IPS-15b (cell line): ENCODE data around the gene FNDC4.

ENCODE experiments used
- H3K27me3 ChIP-seq: one replicate; pipeline ENCODE4 v1.6.1; 2013; ENCODE audit warnings: low read length; ENCODE audit not compliant: control insufficient read depth, insufficient read depth
- H3K36me3 ChIP-seq: one replicate; pipeline ENCODE4 v1.6.1; 2013; ENCODE audit warnings: low read length; ENCODE audit not compliant: control insufficient read depth, insufficient read depth
- H3K4me1 ChIP-seq: one replicate; pipeline ENCODE4 v1.6.1; 2013; ENCODE audit warnings: mild to moderate bottlenecking, low read length; ENCODE audit not compliant: control insufficient read depth, insufficient read depth
- H3K4me3 ChIP-seq: one replicate; pipeline ENCODE4 v1.5.1; 2013; ENCODE audit warnings: low read depth, low read length
- H3K9ac ChIP-seq: one replicate; pipeline ENCODE4 v1.6.1; 2013; ENCODE audit warnings: low read depth, mild to moderate bottlenecking, low read length
- H3K9me3 ChIP-seq: one replicate; pipeline ENCODE4 v1.6.1; 2013; ENCODE audit warnings: mild to moderate bottlenecking, low read length; ENCODE audit not compliant: control insufficient read depth, insufficient read depth

The FNDC4 gene

DNA sequence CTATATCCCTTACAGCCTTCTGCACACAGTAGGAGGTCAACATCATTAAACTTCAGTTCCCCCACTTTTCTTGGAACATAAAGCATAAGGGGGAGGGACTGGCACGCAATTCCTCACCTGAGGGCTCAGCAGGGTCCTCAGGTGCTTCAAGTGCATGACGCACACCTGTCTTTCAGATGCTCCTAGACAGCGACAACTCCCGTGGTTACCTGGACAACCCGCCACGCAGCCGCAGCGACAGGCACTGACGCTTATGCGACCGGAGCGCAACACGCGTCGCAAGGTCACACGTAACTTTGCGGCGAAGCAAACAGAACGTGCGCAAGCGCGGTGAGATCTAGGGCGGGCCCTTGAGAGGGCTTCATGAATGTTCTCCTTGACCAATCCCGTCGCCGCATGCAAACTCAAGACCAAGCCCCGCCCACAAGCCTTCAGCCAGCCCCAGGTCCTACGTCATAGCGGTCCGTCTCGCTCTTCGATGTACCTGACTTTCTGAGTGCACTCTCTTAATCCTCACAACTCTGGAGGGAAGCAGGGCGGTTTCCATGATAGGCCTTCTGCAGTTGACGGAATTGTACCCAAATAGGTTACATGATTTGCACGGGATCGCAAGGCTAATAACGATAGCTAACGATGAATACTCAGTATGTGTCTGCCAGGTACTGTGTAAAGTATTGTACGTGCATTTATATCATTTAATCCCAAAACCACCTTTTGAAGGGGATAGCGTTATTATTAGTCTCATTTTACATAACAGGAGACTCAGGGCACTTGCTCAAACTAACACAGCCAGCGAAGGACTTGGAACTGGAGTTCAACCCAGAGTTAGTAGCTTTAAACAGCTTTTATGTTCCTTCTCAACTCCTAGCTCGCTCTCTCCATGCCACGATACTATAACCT is 5.3 kb downstream of the FNDC4 start, which contains the start of gene IFT172:
IFT172 (minus strand) TSS at position 246 of the 900 bp plus-strand sequence; CDS start at position 156, 90 bp downstream.
- Histone ChIP-seq H3K9ac (peak within 1 kb of the TSS; percentile 5), H3K4me1 (peaks cover 7% of the 10 kb centered on the region), H3K9me3 (no peaks in the 10 kb centered on the region), H3K36me3 (no peaks in the 10 kb centered on the region), H3K4me3 (peak within 1 kb of the TSS; percentile 90), H3K27me3 (peaks cover 13% of the 10 kb centered on the region)

DNA sequence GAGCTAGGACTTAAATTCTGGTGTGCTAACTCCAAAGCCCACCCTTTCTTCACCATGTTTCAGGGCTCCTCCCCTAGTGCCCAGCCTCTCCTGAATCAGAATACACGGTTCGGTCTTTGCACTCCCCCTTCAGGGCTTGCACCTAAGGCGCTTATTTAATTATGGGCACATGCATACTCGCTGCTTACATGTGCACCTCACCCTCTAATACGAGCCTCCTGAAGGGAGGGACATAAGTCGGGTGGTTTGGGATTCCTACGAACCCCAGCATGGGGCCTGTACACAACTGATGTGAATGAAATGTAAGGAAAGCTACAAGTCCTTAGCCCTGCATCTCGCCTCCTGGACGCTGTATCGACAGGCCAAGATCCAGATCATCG is 5.9 kb downstream of the FNDC4 start:
- Histone ChIP-seq H3K4me3 (peak overlapping the region; percentile 90), H3K27me3 (peaks cover 7% of the 10 kb centered on the region), H3K36me3 (no peaks in the 10 kb centered on the region), H3K4me1 (peaks cover 5% of the 10 kb centered on the region), H3K9me3 (no peaks in the 10 kb centered on the region), H3K9ac (no peak overlapping the region)

DNA sequence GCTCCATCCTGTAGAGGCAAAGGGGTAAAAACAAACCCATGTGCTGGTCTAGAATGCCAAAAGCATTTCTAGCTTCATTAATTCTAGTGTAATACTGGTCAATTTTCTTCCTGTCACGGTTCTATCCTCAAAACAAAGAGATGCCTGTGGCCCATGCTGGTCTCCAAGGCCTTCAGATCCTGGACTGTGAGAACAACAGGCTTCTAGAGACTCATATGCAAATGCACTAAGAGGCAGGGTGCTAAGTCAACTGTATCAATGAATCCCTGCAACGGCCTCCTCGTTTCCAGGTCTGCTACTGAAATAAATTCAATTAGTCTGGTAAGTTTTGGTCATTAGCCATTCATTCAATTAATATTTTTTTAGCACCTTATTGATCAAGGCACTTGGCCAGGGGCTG is 9.5 kb downstream of the FNDC4 start:
- Histone ChIP-seq H3K4me1 (peaks cover 3% of the 10 kb centered on the region), H3K9me3 (no peaks in the 10 kb centered on the region), H3K4me3 (no peak overlapping the region), H3K27me3 (no peaks in the 10 kb centered on the region), H3K9ac (no peak overlapping the region), H3K36me3 (no peaks in the 10 kb centered on the region)

DNA sequence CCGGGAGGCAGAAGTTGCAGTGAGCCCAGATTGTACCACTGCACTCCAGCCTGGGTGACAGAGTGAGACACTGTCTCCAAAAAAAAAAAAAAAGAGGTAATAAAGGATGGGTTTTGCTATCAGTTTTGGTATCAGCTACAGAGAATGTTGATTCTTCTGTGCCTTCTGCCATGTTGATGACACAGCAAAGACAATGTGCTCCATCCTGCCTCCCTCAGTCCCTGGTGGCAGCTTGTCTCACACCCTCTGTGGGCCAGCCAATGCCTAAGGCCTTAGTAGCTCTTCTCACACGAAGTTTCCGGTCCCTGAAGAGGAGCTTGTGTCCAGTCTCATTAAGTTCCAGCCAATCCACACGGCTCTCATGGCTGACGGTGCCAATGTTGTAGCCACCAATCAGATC is 23.0 kb downstream of the FNDC4 start:
- Histone ChIP-seq H3K4me1 (no peaks in the 10 kb centered on the region), H3K4me3 (no peak overlapping the region), H3K27me3 (no peaks in the 10 kb centered on the region), H3K36me3 (peaks cover 3% of the 10 kb centered on the region), H3K9ac (no peak overlapping the region), H3K9me3 (no peaks in the 10 kb centered on the region)

DNA sequence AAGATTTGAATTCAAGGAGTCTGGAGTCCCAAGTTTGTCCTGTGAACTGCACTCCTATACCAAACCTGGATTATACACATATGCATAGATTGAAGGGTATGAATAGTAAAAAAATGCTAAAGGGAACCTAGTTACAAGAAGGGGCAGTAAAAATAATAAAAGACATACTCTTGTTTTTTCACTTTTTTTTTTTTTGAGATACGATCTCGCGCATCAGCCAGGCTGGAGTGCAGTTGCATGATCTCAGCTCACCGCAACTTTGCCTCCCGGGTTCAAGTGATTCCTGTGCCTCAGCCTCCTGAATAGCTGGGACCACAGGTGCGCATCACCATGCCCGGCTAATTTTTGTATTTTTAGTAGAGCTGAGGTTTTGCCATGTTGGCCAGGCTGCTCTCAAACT is 30.6 kb downstream of the FNDC4 start:
- H3K4me3 ChIP-seq, result no peak overlapping the region
- H3K9me3 ChIP-seq, result no peaks in the 10 kb centered on the region
- no peaks in the 10 kb centered on the region for H3K36me3 ChIP-seq
- H3K4me1 ChIP-seq, result peaks cover 4% of the 10 kb centered on the region
- no peaks in the 10 kb centered on the region for H3K27me3 ChIP-seq
- no peak overlapping the region for H3K9ac ChIP-seq

DNA sequence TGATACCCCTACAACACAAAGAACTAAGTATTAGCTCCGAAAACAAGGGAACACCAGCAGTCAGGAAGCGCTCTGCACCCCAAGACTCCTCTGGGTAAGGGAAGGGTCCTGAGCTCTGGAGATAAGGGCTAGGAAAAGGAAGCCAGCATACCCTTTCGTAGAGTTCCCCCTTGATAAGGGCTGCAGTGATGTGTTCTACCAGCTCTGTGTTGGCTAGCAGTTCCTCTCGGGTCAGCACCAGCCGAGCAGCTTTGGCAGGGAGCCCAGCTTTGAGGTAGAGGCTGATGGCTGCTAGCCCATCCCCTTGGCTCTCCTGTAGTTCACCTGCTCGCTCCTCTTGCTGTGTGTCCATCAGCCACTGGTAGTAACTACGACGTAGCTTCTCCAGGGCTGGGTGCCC is 33.9 kb downstream of the FNDC4 start:
- H3K9ac ChIP-seq, result no peak overlapping the region
- peaks cover 5% of the 10 kb centered on the region for H3K4me1 ChIP-seq
- no peaks in the 10 kb centered on the region for H3K27me3 ChIP-seq
- no peak overlapping the region for H3K4me3 ChIP-seq
- H3K36me3 ChIP-seq, result peaks cover 10% of the 10 kb centered on the region
- no peaks in the 10 kb centered on the region for H3K9me3 ChIP-seq

DNA sequence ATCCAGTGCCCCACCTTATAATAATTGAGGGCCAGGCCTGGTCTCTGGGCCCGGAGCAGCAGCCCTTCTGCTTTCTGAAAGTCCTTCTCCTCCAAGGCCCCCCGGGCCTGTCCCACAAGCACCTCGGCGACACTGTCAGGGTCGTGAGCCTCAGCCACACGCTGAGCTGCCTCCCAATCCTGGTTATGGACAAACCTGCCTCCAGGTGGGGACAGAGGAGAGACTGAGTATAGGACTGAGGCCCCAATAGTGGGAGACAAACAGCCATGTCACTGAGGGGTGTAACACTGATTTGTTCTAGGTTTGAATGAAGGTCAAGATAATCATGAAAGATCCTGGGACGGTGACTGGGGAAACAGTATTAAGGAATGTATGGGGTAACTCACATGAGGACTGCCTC is 41.0 kb downstream of the FNDC4 start:
- no peak overlapping the region for H3K4me3 ChIP-seq
- no peaks in the 10 kb centered on the region for H3K9me3 ChIP-seq
- no peaks in the 10 kb centered on the region for H3K4me1 ChIP-seq
- H3K9ac ChIP-seq, result no peak overlapping the region
- H3K36me3 ChIP-seq, result peaks cover 14% of the 10 kb centered on the region
- H3K27me3 ChIP-seq, result no peaks in the 10 kb centered on the region

DNA sequence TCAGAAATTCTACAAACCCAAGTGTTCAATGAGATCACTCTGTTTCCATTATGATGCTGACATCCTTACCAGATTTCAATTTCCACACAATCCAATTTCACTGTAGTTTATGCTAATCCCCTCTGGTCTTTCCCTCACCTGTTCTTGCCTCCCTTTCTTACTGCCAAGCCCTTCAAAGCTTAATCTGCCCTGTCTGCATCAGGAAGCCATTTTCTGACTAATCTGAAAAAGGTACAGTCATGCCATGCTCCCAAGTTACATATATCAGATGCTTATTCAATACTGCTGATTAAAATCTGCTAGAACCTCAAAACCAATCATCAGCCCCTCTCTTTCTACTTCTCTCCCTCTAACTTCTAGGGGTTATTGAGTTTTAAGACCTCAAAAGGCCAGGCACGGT is 43.9 kb downstream of the FNDC4 start:
- Histone ChIP-seq H3K9ac (no peak overlapping the region), H3K4me3 (no peak overlapping the region), H3K4me1 (no peaks in the 10 kb centered on the region), H3K36me3 (peaks cover 11% of the 10 kb centered on the region), H3K9me3 (no peaks in the 10 kb centered on the region), H3K27me3 (no peaks in the 10 kb centered on the region)

DNA sequence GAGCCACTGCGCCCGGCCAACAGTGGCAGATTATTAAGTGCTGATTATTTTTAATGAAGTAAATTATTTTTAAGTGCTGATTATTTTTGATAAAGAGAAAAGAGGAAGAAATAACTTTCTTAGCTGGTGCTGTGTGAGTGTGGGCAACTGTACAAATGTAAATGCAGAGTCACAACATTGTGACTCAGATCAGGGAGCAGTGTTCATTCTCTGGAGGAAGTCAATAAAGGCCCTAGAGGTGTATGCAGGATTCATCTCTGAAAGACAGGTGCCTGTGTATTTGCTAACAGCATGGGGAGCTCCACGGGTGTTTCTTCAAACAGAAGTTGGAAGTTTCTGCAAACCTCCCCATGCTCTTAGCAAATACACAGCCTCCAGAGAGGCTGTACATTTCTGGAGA is 46.6 kb downstream of the FNDC4 start:
- Histone ChIP-seq H3K36me3 (peaks cover 11% of the 10 kb centered on the region), H3K9me3 (no peaks in the 10 kb centered on the region), H3K27me3 (no peaks in the 10 kb centered on the region), H3K9ac (no peak overlapping the region), H3K4me3 (no peak overlapping the region), H3K4me1 (no peaks in the 10 kb centered on the region)

DNA sequence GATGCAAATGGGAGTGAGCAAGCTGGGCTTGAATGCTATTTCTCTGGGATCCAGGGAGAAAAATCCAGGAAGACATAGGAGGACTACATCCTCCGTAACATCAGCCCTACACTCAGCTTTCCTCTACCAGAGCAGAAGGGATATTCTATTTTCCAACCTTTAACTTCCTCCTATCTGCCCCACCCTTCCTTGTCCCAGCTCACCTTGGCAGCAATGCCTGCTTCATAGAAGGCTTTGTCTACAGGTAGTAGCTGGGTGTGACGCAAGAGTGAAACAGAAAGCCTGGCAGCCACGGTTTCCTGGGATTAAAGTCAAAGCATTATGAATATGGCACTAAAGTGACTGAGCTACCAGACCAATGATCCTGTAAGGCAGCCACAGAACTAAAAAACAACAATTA is 48.9 kb downstream of the FNDC4 start:
- H3K4me3 ChIP-seq, result no peak overlapping the region
- H3K36me3 ChIP-seq, result peaks cover 11% of the 10 kb centered on the region
- no peaks in the 10 kb centered on the region for H3K27me3 ChIP-seq
- no peaks in the 10 kb centered on the region for H3K9me3 ChIP-seq
- no peaks in the 10 kb centered on the region for H3K4me1 ChIP-seq
- H3K9ac ChIP-seq, result no peak overlapping the region

DNA sequence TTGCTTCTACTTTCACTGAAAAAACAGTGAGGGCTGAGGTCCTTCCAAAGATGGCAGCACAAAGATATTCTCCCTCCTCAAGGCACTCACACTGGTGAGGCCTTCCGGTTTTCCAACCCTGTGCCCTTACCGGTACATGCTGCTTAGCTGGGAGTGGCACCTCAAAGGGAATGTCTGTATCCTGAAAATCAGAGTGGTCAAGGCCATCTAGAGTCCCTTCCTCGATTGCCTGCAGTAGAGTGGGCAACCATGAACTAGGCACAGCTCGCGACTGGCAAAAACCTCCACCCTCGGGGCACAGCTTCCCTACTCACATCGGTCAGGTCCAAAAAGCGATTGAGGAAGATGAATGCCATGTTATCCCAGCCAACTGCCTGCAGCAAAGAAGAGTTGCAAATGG is 49.4 kb downstream of the FNDC4 start:
- H3K9me3 ChIP-seq, result no peaks in the 10 kb centered on the region
- no peak overlapping the region for H3K4me3 ChIP-seq
- no peaks in the 10 kb centered on the region for H3K27me3 ChIP-seq
- peaks cover 12% of the 10 kb centered on the region for H3K36me3 ChIP-seq
- no peaks in the 10 kb centered on the region for H3K4me1 ChIP-seq
- no peak overlapping the region for H3K9ac ChIP-seq

DNA sequence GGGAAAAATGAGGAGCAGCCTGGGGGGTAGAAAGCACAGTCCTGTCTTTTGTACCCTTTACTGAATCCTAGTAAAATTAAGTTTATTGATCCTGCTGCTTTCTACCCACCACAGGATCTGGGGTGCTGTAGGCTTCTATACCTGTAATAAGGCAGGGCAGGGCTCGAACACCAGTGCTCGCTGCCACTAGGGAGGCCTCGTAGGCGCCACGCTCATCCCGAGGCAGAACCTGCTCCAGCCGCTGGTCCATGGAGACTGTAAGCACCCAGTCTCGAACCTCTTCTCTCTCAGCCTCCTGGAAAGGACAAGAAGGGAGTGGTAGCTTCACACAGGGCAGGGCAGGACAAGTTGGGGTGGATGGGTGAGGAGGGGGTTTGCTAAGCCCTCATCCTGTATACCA is 49.8 kb downstream of the FNDC4 start:
- Histone ChIP-seq H3K27me3 (no peaks in the 10 kb centered on the region), H3K4me3 (no peak overlapping the region), H3K36me3 (peaks cover 15% of the 10 kb centered on the region)

More for the DNA sequence above, 49.8 kb downstream of the FNDC4 start:
- H3K4me1 ChIP-seq, result no peaks in the 10 kb centered on the region
- no peaks in the 10 kb centered on the region for H3K9me3 ChIP-seq
- no peak overlapping the region for H3K9ac ChIP-seq
